GM21529 (cell line): ENCODE results near the gene PICALM.
"Not testable (repeated sequence)": the region's sequence is repeated elsewhere in the genome, so short reads cannot be mapped to it uniquely, and the experiment has no call there.

ENCODE experiments used
- ATAC-seq: cut with Tn5 transposase; IDR thresholded peaks from one replicate; pipeline ENCODE4 v1.9.1; 2021; ENCODE audit not compliant: unreplicated experiment

The PICALM gene

GRCh38 chr11:86068951-86069407 is at the start of gene PICALM:
PICALM (minus strand) TSS chr11:86069084; CDS start chr11:86068780, 304 bp downstream.
- peak; percentile 82 for ATAC-seq

- no peak for ATAC-seq
Observed at GRCh38 chr11:86118253-86118652, 49.4 kb upstream of the PICALM start.

- ATAC-seq, result no peak
Observed at GRCh38 chr11:86117712-86118063, 48.8 kb upstream of the PICALM start.

- no peak for ATAC-seq
Observed at GRCh38 chr11:86117001-86117711, 48.3 kb upstream of the PICALM start.

- peak; percentile 92 for ATAC-seq
Observed at GRCh38 chr11:86116386-86116726, 47.5 kb upstream of the PICALM start.

GRCh38 chr11:86115542-86116385 is 46.9 kb upstream of the PICALM start:
- peak; percentile 32 for ATAC-seq

- ATAC-seq, result no peak
Observed at GRCh38 chr11:86108890-86109638, 40.2 kb upstream of the PICALM start.

GRCh38 chr11:86108191-86108590 is 39.3 kb upstream of the PICALM start:
- ATAC-seq, result no peak

GRCh38 chr11:86106916-86107315 is 38.0 kb upstream of the PICALM start:
- ATAC-seq, result no peak

- not testable (repeated sequence) for ATAC-seq
Observed at GRCh38 chr11:86106031-86106430, 37.1 kb upstream of the PICALM start.

- ATAC-seq, result not testable (repeated sequence)
Observed at GRCh38 chr11:86105601-86106000, 36.7 kb upstream of the PICALM start.

- ATAC-seq, result no peak
Observed at GRCh38 chr11:86103808-86104207, 34.9 kb upstream of the PICALM start.

- no peak for ATAC-seq
Observed at GRCh38 chr11:86101941-86102407, 33.1 kb upstream of the PICALM start.

- ATAC-seq, result no peak
Observed at GRCh38 chr11:86101493-86101892, 32.6 kb upstream of the PICALM start.

GRCh38 chr11:86099874-86100273 is 31.0 kb upstream of the PICALM start:
- no peak for ATAC-seq

- ATAC-seq, result no peak
Observed at GRCh38 chr11:86097980-86098379, 29.1 kb upstream of the PICALM start.

- ATAC-seq, result no peak
Observed at GRCh38 chr11:86091566-86091965, 22.7 kb upstream of the PICALM start.

- ATAC-seq, result no peak
Observed at GRCh38 chr11:86091086-86091485, 22.2 kb upstream of the PICALM start.

- no peak for ATAC-seq
Observed at GRCh38 chr11:86089659-86090058, 20.8 kb upstream of the PICALM start.

- not testable (repeated sequence) for ATAC-seq
Observed at GRCh38 chr11:86087688-86088087, 18.8 kb upstream of the PICALM start.

- ATAC-seq, result no peak
Observed at GRCh38 chr11:86087256-86087655, 18.4 kb upstream of the PICALM start.
